Measurements from ENCODE around the gene NAA40. TPM values are rescaled to one million over a fixed set of nuclear protein-coding genes. Genes with fewer than 3 reads are reported as not detected.

NAA40 gene
- total RNA-seq, 1 experiment from 2014 or later: 44.4 TPM

DNA sequence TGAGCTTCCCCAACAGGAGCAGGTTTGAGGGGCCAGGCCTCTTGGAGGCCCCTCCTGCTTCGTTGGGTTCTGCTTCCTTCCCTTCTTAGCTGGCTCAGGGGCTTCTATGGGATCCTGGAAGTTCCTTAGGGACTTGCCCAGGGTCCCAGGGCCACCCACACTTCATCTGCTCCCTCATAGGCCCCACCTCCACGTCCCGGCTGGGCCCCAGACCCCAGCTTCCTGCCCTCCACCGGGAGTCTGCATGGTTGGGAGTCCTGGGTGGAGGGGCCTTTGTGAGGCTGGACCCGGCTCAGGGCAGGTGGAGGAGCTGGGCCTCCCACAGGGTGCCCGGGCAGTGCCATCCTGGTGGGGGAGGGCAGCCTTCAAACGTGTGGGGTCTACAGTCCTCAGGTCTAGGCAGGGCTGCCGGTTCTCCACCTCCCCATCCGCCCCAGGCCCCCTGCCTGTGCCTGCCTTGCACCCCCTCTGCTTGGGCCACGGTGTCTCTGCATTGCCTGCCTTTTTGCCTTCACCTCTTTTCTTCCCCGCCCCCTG lies 59.1 kb downstream of the NAA40 start:
- H2AFZ ChIP-seq (ENCODE audit: low read length): no peak overlapping the region
- H3K9ac ChIP-seq (ENCODE audit: extremely low read depth, insufficient read length, low read length): no peak overlapping the region
- no peaks in the 10 kb centered on the region for H3K9me3 ChIP-seq (ENCODE audit: control insufficient read depth, low read depth, low read length)
- no peak overlapping the region for H3K18ac ChIP-seq (ENCODE audit: insufficient read length, low read depth, low read length)
- H4K20me1 ChIP-seq (ENCODE audit: control insufficient read depth, insufficient read depth, insufficient read length): no peaks in the 10 kb centered on the region
- TF ChIP-seq, protein P1, sequence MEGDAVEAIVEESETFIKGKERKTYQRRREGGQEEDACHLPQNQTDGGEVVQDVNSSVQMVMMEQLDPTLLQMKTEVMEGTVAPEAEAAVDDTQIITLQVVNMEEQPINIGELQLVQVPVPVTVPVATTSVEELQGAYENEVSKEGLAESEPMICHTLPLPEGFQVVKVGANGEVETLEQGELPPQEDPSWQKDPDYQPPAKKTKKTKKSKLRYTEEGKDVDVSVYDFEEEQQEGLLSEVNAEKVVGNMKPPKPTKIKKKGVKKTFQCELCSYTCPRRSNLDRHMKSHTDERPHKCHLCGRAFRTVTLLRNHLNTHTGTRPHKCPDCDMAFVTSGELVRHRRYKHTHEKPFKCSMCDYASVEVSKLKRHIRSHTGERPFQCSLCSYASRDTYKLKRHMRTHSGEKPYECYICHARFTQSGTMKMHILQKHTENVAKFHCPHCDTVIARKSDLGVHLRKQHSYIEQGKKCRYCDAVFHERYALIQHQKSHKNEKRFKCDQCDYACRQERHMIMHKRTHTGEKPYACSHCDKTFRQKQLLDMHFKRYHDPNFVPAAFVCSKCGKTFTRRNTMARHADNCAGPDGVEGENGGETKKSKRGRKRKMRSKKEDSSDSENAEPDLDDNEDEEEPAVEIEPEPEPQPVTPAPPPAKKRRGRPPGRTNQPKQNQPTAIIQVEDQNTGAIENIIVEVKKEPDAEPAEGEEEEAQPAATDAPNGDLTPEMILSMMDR (conservative IDR thresholded peaks at IDR 0.05): no peak
- no peak overlapping the region for H2BK12ac ChIP-seq (ENCODE audit: insufficient read length, low read depth, low read length)
- no peak overlapping the region for H3K23ac ChIP-seq (ENCODE audit: insufficient read length, low read depth, low read length)
- H3K4me1 Mint-ChIP-seq: peaks cover 7 to 13% of the 10 kb centered on the region in 2 experiments
- peaks cover 3% of the 10 kb centered on the region; the same call in 1 of the 2 replicates for H3K27me3 ChIP-seq (ENCODE audit: insufficient read depth, low read length)
- H3K14ac ChIP-seq (ENCODE audit: insufficient read depth, low read length): no peak overlapping the region
- no peak overlapping the region for H4K5ac ChIP-seq (ENCODE audit: insufficient read length, low read depth, low read length)
- H4K91ac ChIP-seq (ENCODE audit: insufficient read length, low read depth, low read length): no peak overlapping the region
- H3K27me3 Mint-ChIP-seq (ENCODE audit: low read depth): peaks cover 19% of the 10 kb centered on the region
- peaks cover 11% of the 10 kb centered on the region for H3K23me2 ChIP-seq (ENCODE audit: insufficient read length, low read depth, low read length, poor library complexity, severe bottlenecking)
- no peak for DNase-seq
- peaks cover 19 to 50% (median 47%) of the 10 kb centered on the region in 3 experiments for H3K36me3 Mint-ChIP-seq (ENCODE audit: insufficient read depth in 1 of 3, low read depth in 3 of 3)
- H3T11ph ChIP-seq (ENCODE audit: low read length): no peak overlapping the region
- no peak overlapping the region for H2BK5ac ChIP-seq (ENCODE audit: insufficient read length, low read length)
- H3K27ac ChIP-seq (ENCODE audit: insufficient read length, low read depth, low read length): no peak overlapping the region
- H3K4ac ChIP-seq (ENCODE audit: low read depth, low read length): no peak overlapping the region
- no peak overlapping the region for H4K8ac ChIP-seq (replicated peaks; ENCODE audit: insufficient read length, low read depth, low read length)
- H3K27ac Mint-ChIP-seq: peak overlapping the region in 1 of 3 experiments; percentile 81; a peak in 3 of 7 replicates
- WGBS (ENCODE audit: extremely low coverage, insufficient read length, low lambda C conversion rate): no CpG with 5 or more reads among the region's 11 CpGs
- no peaks in the 10 kb centered on the region for H3K9me3 Mint-ChIP-seq
- no peak overlapping the region for H3K56ac ChIP-seq (ENCODE audit: insufficient read length, low read depth, low read length)
- H3K79me2 ChIP-seq (ENCODE audit: insufficient read depth, low read length): no peaks in the 10 kb centered on the region
- H3K4me1 ChIP-seq (ENCODE audit: insufficient read depth, low read length): no peaks in the 10 kb centered on the region
- H2BK20ac ChIP-seq (ENCODE audit: low read depth, low read length, poor library complexity, severe bottlenecking): no peak overlapping the region
- no peaks in the 10 kb centered on the region for H3K79me1 ChIP-seq (ENCODE audit: insufficient read depth, low read depth, low read length, poor library complexity, severe bottlenecking)
- no peak overlapping the region for H2BK120ac ChIP-seq (ENCODE audit: low read depth, low read length, poor library complexity, severe bottlenecking)
- peak overlapping the region in 1 of 2 experiments; percentile 72; a peak in 4 of 5 replicates for H3K4me3 Mint-ChIP-seq
- H3K4me2 ChIP-seq (ENCODE audit: insufficient read depth, insufficient read length, low read length): no peak overlapping the region
- H2BK15ac ChIP-seq (ENCODE audit: low read depth, low read length): no peak overlapping the region
- no peak overlapping the region for H2AK5ac ChIP-seq (ENCODE audit: insufficient read length, low read length)

Measured in H9 (cell line).